ENCODE measurements around the gene NLGN4Y. TPM values are rescaled to one million over a fixed set of nuclear protein-coding genes. Genes with fewer than 3 reads are reported as not detected.

NLGN4Y gene
- total RNA-seq, 4 donors from 2014 or later, result not detected

DNA sequence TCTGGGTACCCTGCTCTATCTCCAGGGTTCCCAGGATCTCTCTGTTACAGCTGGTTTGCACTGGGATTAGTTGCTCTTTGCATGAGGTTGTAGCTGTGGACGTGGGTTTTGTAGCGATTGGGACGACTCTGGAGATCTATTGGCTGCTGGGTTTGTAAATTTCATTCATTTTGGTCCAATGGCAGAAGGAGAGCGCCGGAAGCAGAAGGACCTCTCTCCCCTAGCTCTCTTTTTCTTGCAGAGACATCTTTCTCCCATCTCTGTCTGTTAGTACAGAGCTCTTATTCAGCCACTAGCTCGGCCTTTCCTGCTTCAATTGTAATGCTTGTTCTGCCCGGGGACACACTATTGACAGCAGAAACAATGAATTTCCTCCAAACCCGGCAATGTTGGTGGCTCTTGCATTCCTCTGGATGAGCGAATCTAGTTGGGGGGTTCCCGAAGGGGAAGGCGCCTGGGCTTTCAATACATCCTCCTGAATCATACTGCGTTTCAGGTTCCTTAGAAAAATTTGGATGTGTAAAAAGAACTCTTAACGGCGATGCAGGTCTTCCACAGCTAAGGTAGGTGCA, 1.9 kb upstream of the NLGN4Y start:
- no peak for DNase-seq
- no peaks in the 10 kb centered on the region for H3K9me3 ChIP-seq
- H3K27me3 ChIP-seq, result no peaks in the 10 kb centered on the region
- TF ChIP-seq, protein P1, sequence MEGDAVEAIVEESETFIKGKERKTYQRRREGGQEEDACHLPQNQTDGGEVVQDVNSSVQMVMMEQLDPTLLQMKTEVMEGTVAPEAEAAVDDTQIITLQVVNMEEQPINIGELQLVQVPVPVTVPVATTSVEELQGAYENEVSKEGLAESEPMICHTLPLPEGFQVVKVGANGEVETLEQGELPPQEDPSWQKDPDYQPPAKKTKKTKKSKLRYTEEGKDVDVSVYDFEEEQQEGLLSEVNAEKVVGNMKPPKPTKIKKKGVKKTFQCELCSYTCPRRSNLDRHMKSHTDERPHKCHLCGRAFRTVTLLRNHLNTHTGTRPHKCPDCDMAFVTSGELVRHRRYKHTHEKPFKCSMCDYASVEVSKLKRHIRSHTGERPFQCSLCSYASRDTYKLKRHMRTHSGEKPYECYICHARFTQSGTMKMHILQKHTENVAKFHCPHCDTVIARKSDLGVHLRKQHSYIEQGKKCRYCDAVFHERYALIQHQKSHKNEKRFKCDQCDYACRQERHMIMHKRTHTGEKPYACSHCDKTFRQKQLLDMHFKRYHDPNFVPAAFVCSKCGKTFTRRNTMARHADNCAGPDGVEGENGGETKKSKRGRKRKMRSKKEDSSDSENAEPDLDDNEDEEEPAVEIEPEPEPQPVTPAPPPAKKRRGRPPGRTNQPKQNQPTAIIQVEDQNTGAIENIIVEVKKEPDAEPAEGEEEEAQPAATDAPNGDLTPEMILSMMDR (IDR thresholded peaks at IDR 0.05), result no peak
- TF ChIP-seq POLR2A (IDR thresholded peaks at IDR 0.05), result no peak
- intact Hi-C loops (cut with DNase I; ENCODE audit: low total_unique reads), result no loop called here
- H3K36me3 ChIP-seq, result no peaks in the 10 kb centered on the region
- H3K27ac ChIP-seq, result no peak overlapping the region
- H3K4me1 ChIP-seq, result no peaks in the 10 kb centered on the region
- no peak overlapping the region for H3K4me3 ChIP-seq

DNA sequence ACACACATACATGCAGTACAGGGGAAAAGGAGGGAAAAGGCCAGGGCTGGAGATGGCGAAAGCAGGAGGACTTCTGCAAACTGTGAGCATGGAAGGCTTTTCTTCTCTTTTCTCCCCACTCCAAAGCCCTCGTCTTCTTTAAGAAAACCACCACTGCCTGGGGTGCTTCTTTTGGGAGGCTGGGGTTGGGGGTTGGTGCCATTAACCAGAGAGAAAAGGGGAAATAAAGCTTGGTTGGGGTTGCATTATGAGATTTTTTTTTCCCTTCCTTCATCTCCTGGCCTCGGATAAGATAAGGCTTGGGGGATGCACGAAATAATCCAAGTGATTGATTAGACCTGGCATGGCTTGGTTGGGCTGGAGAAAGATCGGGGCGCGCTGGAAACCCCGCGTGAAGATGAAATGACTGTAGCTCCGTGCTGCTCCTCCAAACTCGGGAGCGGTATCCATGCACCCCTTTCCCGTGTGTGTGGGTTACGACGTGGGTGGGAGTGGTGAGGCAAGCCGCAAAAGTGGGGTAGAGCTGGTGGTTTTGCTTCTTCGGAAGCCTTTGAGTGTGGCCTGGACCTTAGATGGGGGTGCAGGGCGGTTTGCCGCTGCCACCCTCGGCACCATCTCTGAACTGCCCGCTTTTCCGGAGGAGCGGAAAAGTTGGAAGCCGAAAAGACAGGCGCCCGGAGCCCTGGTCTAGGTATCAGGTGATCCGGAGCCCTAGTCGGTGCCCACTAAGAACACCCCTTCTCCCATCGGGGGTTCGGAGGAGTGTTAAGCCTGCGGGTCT, 648 bp upstream of the NLGN4Y start:
- H3K27me3 ChIP-seq, result no peaks in the 10 kb centered on the region
- H3K4me1 ChIP-seq, result no peaks in the 10 kb centered on the region
- intact Hi-C loops (cut with DNase I; ENCODE audit: low total_unique reads), result no loop called here
- H3K4me3 ChIP-seq, result no peak overlapping the region
- no peaks in the 10 kb centered on the region for H3K36me3 ChIP-seq
- no peak for DNase-seq
- H3K9me3 ChIP-seq, result no peaks in the 10 kb centered on the region
- no peak overlapping the region for H3K27ac ChIP-seq
- no peak for TF ChIP-seq POLR2A (IDR thresholded peaks at IDR 0.05)
- TF ChIP-seq, protein P1 (IDR thresholded peaks at IDR 0.05), result no peak

DNA sequence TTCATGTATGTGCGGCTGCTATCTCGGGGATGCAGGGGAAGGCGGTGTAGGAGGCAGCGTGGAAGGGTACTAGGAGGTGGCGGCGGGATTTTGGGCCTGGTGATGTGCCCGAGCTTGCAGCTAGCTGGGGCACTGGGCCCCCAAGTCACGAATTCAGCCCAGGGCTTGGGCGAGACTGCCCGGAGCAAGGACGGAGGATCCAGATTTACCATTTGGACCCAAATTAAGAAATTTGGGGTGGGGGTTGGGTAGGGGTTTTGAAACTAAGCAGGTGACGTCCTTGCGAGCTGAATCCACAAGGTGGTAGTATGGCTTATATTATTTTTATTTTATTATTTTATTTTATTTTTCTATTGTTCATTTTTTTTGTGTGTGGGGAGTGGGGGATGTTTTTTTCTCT, 986 bp downstream of the NLGN4Y start:
- no peak for DNase-seq
- TF ChIP-seq, protein P1 (IDR thresholded peaks at IDR 0.05), result no peak
- TF ChIP-seq POLR2A (IDR thresholded peaks at IDR 0.05), result no peak
- Histone ChIP-seq H3K27me3 (no peaks in the 10 kb centered on the region), H3K27ac (no peak overlapping the region), H3K36me3 (no peaks in the 10 kb centered on the region), H3K4me3 (no peak overlapping the region), H3K9me3 (no peaks in the 10 kb centered on the region), H3K4me1 (no peaks in the 10 kb centered on the region)
- intact Hi-C loops (cut with DNase I; ENCODE audit: low total_unique reads), result no loop called here

DNA sequence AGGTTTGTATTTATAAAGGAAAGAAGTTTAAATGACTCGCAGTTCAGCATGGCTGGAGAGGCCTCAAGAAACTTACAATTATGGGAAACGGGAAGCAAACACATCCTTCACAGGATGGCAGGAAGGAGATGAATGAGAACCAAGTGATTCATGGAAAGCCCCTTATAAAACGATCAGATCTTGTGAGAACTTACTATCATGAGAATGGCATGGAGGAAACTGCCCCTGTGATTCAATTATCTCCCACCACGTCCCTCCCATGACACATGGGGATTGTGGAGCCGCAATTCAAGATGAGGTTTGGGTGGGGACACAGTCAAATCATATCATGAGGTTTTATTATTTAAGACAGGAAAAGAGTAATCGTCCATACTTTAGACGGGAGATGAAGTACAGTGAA, 4.0 kb downstream of the NLGN4Y start:
- TF ChIP-seq POLR2A (IDR thresholded peaks at IDR 0.05), result no peak
- TF ChIP-seq, protein P1 (IDR thresholded peaks at IDR 0.05), result no peak
- DNase-seq, result no peak

DNA sequence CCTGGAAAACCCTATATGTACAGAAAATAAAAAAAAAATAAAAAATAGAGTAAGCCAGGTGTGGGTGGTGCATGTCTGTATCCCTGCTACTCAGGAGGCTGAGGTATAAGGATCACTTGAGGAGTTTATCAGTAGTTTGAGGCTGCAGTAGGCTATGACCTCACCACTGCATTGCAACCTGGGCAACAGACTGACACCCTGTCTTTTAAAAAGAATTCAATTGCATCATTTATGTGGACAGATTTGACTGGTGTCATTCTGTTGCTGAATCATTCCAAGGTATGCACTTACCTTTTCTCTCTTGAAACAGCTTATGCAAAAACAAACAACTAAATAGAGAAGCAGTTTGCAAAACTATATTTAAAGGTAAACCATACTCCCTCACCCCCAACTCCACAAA, 12.4 kb downstream of the NLGN4Y start:
- no peaks in the 10 kb centered on the region for H3K9me3 ChIP-seq
- no peak overlapping the region for H3K4me3 ChIP-seq
- TF ChIP-seq POLR2A (IDR thresholded peaks at IDR 0.05), result no peak
- TF ChIP-seq, protein P1 (IDR thresholded peaks at IDR 0.05), result no peak
- DNase-seq, result no peak
- H3K36me3 ChIP-seq, result no peaks in the 10 kb centered on the region
- intact Hi-C loops (cut with DNase I; ENCODE audit: low total_unique reads), result no loop called here
- no peaks in the 10 kb centered on the region for H3K4me1 ChIP-seq
- H3K27ac ChIP-seq, result no peak overlapping the region
- no peaks in the 10 kb centered on the region for H3K27me3 ChIP-seq

More for the DNA sequence above, 4.0 kb downstream of the NLGN4Y start:
- H3K9me3 ChIP-seq, result no peaks in the 10 kb centered on the region
- no peaks in the 10 kb centered on the region for H3K36me3 ChIP-seq
- no peaks in the 10 kb centered on the region for H3K27me3 ChIP-seq
- intact Hi-C loops (cut with DNase I; ENCODE audit: low total_unique reads), result no loop called here
- H3K27ac ChIP-seq, result no peak overlapping the region
- H3K4me1 ChIP-seq, result no peaks in the 10 kb centered on the region
- no peak overlapping the region for H3K4me3 ChIP-seq
